NCI-H146 (cell line): Measurements from ENCODE around the gene HEATR5B.
"Not testable (repeated sequence)": the region's sequence is repeated elsewhere in the genome, so short reads cannot be mapped to it uniquely, and the experiment has no call there.

Experiments
- DNase-seq: peaks from one replicate; lab custom pipeline; 2025; lab: John Stamatoyannopoulos, UW

HEATR5B gene

GRCh38 chr2:36981911-36982310, 102.3 kb downstream of the HEATR5B start:
- no peak for DNase-seq

GRCh38 chr2:36979007-36979406, 105.2 kb downstream of the HEATR5B start:
- DNase-seq = not testable (repeated sequence)

GRCh38 chr2:36976065-36976464, 108.1 kb downstream of the HEATR5B start:
- DNase-seq = no peak

GRCh38 chr2:36975306-36975705, 108.9 kb downstream of the HEATR5B start:
- no peak for DNase-seq

GRCh38 chr2:36973320-36973719, 110.9 kb downstream of the HEATR5B start:
- DNase-seq = no peak

- DNase-seq = no peak
Measured at GRCh38 chr2:36971990-36972389, 112.2 kb downstream of the HEATR5B start.

- peak; percentile 39 for DNase-seq
Measured at GRCh38 chr2:36967236-36967876, 116.8 kb downstream of the HEATR5B start.

- DNase-seq = peak; percentile 95
Measured at GRCh38 chr2:36966370-36967235, 117.6 kb downstream of the HEATR5B start, which contains the start of gene STRN. Gene STRN (minus strand): TSS chr2:36966536. CDS start chr2:36966463, 73 bp downstream.

- DNase-seq = peak; percentile 76
Measured at GRCh38 chr2:36965751-36966369, 118.3 kb downstream of the HEATR5B start.

GRCh38 chr2:36965206-36965605, 119.0 kb downstream of the HEATR5B start:
- DNase-seq = no peak

- no peak for DNase-seq
Measured at GRCh38 chr2:36964496-36965058, 119.6 kb downstream of the HEATR5B start.

- DNase-seq = no peak
Measured at GRCh38 chr2:36963734-36964133, 120.4 kb downstream of the HEATR5B start.

GRCh38 chr2:36963106-36963505, 121.1 kb downstream of the HEATR5B start:
- DNase-seq = no peak

GRCh38 chr2:36960773-36961172, 123.4 kb downstream of the HEATR5B start:
- DNase-seq = no peak

- no peak for DNase-seq
Measured at GRCh38 chr2:36960005-36960675, 124.0 kb downstream of the HEATR5B start.

GRCh38 chr2:36954977-36955607, 129.1 kb downstream of the HEATR5B start:
- no peak for DNase-seq

- no peak for DNase-seq
Measured at GRCh38 chr2:36952748-36953197, 131.4 kb downstream of the HEATR5B start.

- DNase-seq = no peak
Measured at GRCh38 chr2:36951574-36951973, 132.6 kb downstream of the HEATR5B start.

GRCh38 chr2:36951027-36951518, 133.1 kb downstream of the HEATR5B start:
- no peak for DNase-seq

- no peak for DNase-seq
Measured at GRCh38 chr2:36949845-36950244, 134.3 kb downstream of the HEATR5B start.

GRCh38 chr2:36945240-36945639, 138.9 kb downstream of the HEATR5B start:
- DNase-seq = not testable (repeated sequence)
